CD4-positive, alpha-beta memory T cell (primary cell): ENCODE measurements around the gene JMJD8. TPM values are rescaled to one million over a fixed set of nuclear protein-coding genes. Genes with fewer than 3 reads are reported as not detected.

Source experiments
- CTCF ChIA-PET: fragments of 350-600 bp; sonication (Branson Sonifier 250); formaldehyde crosslinking; loops from one replicate; lab custom pipeline; 2021; ENCODE audit warnings: inconsistent platforms; ENCODE audit not compliant: partially characterized antibody; lab: Charles Lee
- POLR2A ChIA-PET: fragments of 350-600 bp; sonication (Branson Sonifier 250); formaldehyde crosslinking; loops from one replicate; lab custom pipeline; 2021; ENCODE audit not compliant: partially characterized antibody; lab: Charles Lee
- DNase-seq, 5 donors: peaks; one replicate each; pipeline versions ENCODE4 v3.0.0 to v3.0.0-alpha.2; 2020 to 2022; ENCODE audit warnings: mixed read lengths in 1 of 5
- H3K27ac ChIP-seq: one replicate; pipeline ENCODE4 v1.7.0; 2013; ENCODE audit warnings: low read depth, low read length
- H3K27me3 ChIP-seq: 2 replicates; pipeline ENCODE4 v1.7.0; 2013; ENCODE audit warnings: mild to moderate bottlenecking, low read length, moderate library complexity; ENCODE audit not compliant: insufficient read depth
- H3K36me3 ChIP-seq: 2 replicates; pipeline ENCODE4 v1.7.0; 2013; ENCODE audit warnings: mild to moderate bottlenecking, low read length, moderate library complexity; ENCODE audit not compliant: insufficient read depth
- H3K4me1 ChIP-seq: 2 replicates; pipeline ENCODE4 v1.7.0; 2013; ENCODE audit warnings: mild to moderate bottlenecking, low read length, moderate library complexity; ENCODE audit not compliant: insufficient read depth
- H3K4me3 ChIP-seq, 2 donors: one replicate each; pipeline ENCODE4 v1.7.0; 2013; ENCODE audit warnings: low read length in 2 of 2, mild to moderate bottlenecking in 1 of 2
- H3K9me3 ChIP-seq, 2 donors: one replicate each; pipeline ENCODE4 v1.7.0; 2013; ENCODE audit warnings: low read length in 2 of 2, control low read depth in 1 of 2; ENCODE audit not compliant: control insufficient read depth in 1 of 2
- H3K27ac Mint-ChIP-seq, 7 donors: one replicate each; pipeline ENCODE4 v1.8.0; 2020 to 2021; ENCODE audit warnings: mixed read lengths in 7 of 7, mild to moderate bottlenecking in 6 of 7, inconsistent platforms in 3 of 7, moderate library complexity in 3 of 7
- H3K27me3 Mint-ChIP-seq, 2 donors: one replicate each; pipeline ENCODE4 v1.8.0; 2020 to 2021; ENCODE audit warnings: mixed read lengths in 2 of 2
- H3K36me3 Mint-ChIP-seq, 2 donors: one replicate each; pipeline ENCODE4 v1.8.0; 2020 to 2021; ENCODE audit warnings: mixed read lengths in 2 of 2, inconsistent platforms in 1 of 2, mild to moderate bottlenecking in 1 of 2
- H3K4me1 Mint-ChIP-seq, 4 donors: one replicate each; pipeline ENCODE4 v1.8.0; 2020 to 2021; ENCODE audit warnings: mixed read lengths in 4 of 4, mild to moderate bottlenecking in 1 of 4
- H3K4me3 Mint-ChIP-seq, 8 donors: one replicate each; pipeline ENCODE4 v1.8.0; 2020 to 2021; ENCODE audit warnings: mixed read lengths in 8 of 8, mild to moderate bottlenecking in 7 of 8, moderate library complexity in 6 of 8, inconsistent platforms in 3 of 8
- H3K9me3 Mint-ChIP-seq, 8 donors: one replicate each; pipeline ENCODE4 v1.8.0; 2020 to 2021; ENCODE audit warnings: mixed read lengths in 8 of 8, mild to moderate bottlenecking in 5 of 8, inconsistent platforms in 3 of 8, moderate library complexity in 1 of 8
- intact Hi-C: fragments of 100-400 bp; cut with micrococcal nuclease; formaldehyde crosslinking; loops from one replicate; pipeline ENCODE4 v1.15.1; 2023
- polyA plus RNA-seq, 2 donors: library from polyadenylated mRNA; unstranded; fragments of 300-500 nt; fragmentation: Illumina TruSeq; gene quantifications; one replicate each; pipeline ENCODE4 v1.2.3, GENCODE V29; 2021
- total RNA-seq, 2 experiments: library from RNA; stranded (reverse); gene quantifications; one replicate each; pipeline ENCODE4 v1.2.3, GENCODE V29; 2021

JMJD8 gene
- total and polyA plus RNA-seq, 4 experiments from 2014 or later = 43.9 to 60.3 (median 47.0) TPM

DNA sequence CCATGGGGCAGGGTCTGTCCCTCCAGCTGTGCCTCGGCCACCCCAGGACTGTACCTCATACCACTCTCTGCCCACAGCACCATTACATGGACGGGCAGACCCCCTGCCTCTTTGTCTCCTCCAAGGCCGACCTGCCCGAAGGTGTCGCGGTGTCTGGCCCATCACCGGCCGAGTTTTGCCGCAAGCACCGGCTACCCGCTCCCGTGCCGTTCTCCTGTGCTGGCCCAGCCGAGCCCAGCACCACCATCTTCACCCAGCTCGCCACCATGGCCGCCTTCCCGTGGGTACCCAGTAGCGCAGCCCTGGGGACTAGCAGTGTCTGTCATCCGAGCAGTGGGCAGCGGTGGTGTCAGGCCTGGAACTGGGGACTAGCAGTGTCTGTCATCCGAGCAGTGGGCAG, 11.3 kb downstream of the JMJD8 start:
- CTCF ChIA-PET = no interaction called here
- POLR2A ChIA-PET = interaction anchor here (1.0 to 5.3 kb wide), 2 partner anchors 14 to 22 kb away, joined by 3 to 22 read pairs; no protein-coding TSS in a partner anchor
- Mint-ChIP-seq H3K9me3 (no peaks in the 10 kb centered on the region), H3K4me1 (peaks cover 2 to 23% (median 13%) of the 10 kb centered on the region in 4 donors), H3K27me3 (no peaks in the 10 kb centered on the region), H3K4me3 (no peak overlapping the region), H3K36me3 (peaks cover 0 to 18% of the 10 kb centered on the region in 2 donors), H3K27ac (peak overlapping the region in 1 of 7 donors; percentile 42)
- DNase-seq = no peak
- no peaks in the 10 kb centered on the region for H3K27me3 ChIP-seq
- no peak overlapping the region for H3K27ac ChIP-seq
- no peak overlapping the region for H3K4me3 ChIP-seq
- H3K9me3 ChIP-seq = no peaks in the 10 kb centered on the region
- H3K36me3 ChIP-seq = peaks cover 25% of the 10 kb centered on the region
- H3K4me1 ChIP-seq = peaks cover 20% of the 10 kb centered on the region
- intact Hi-C loops = no loop called here

DNA sequence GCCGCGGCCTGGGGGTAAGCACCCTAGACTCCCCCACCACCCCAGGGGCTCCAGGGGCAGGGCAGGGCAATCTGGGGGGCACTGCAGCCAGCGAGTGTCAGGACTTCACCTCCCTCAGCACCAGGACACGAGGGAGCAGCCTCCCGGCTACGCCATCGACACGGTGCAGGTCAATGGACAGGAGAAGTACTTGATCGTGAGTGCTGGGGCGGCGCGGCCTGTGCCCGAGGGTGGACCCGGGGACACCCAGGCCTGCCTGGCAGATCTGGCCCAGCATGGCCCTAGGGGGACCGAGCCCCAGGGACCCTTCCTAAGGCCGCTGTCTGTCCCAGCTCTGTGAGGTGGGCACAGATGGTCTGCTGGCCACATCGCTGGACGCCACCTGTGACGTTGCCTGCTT, 11.8 kb downstream of the JMJD8 start:
- DNase-seq = no peak
- H3K4me1 ChIP-seq = peaks cover 25% of the 10 kb centered on the region
- no peak overlapping the region for H3K27ac ChIP-seq
- intact Hi-C loops = no loop called here
- ChIA-PET CTCF (no interaction called here), POLR2A (interaction anchor here (1.1 to 5.3 kb wide), 4 partner anchors 8 to 23 kb away, joined by 3 to 22 read pairs (median 8); partner anchors contain the start of genes STUB1 and WDR24)
- H3K36me3 ChIP-seq = peaks cover 25% of the 10 kb centered on the region
- Mint-ChIP-seq H3K27ac (no peak overlapping the region), H3K4me3 (no peak overlapping the region), H3K27me3 (no peaks in the 10 kb centered on the region), H3K9me3 (no peaks in the 10 kb centered on the region), H3K36me3 (peaks cover 0 to 18% of the 10 kb centered on the region in 2 donors), H3K4me1 (peaks cover 5 to 28% (median 15%) of the 10 kb centered on the region in 4 donors)
- H3K4me3 ChIP-seq = no peak overlapping the region
- no peaks in the 10 kb centered on the region for H3K27me3 ChIP-seq
- no peaks in the 10 kb centered on the region for H3K9me3 ChIP-seq

DNA sequence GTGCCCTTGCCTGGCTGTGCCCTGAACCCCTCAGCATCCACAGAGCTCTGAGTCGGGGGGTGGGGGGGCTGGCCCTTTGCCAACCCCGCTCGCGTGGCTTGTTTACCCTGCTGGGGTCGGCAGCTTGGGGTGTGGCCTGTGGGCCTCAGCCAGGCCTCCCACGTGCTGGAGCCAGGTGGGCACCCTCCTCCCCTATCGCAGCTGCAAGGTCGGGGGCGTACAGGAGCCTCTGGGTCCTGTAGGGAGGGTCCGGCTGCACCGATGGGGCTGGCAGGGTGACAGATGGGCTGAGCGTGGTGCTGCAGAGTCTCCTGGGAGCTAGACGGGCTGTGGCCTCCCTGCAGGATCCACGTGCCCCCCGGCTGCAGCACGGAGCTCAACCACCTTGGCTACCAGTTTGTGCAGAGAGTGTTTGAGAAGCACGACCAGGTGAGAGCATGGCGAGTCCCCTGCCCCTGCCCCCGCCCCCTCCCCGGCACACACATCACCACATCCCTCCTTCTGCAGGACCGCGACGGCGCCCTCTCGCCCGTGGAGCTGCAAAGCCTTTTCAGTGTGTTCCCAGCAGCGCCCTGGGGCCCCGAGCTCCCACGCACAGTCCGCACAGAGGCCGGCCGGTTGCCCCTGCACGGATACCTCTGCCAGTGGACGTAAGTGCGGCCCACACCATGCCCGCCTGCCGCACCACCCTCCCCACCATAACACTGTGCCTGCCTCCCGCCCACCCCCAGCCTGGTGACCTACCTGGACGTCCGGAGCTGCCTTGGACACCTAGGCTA, 12.6 kb downstream of the JMJD8 start:
- Histone ChIP-seq H3K27ac (no peak overlapping the region), H3K27me3 (no peaks in the 10 kb centered on the region), H3K9me3 (no peaks in the 10 kb centered on the region), H3K36me3 (peaks cover 25% of the 10 kb centered on the region), H3K4me3 (no peak overlapping the region), H3K4me1 (peaks cover 29% of the 10 kb centered on the region)
- intact Hi-C loops = no loop called here
- ChIA-PET CTCF (no interaction called here), POLR2A (interaction anchor here (1.1 to 5.3 kb wide), 6 partner anchors 9 to 24 kb away, joined by 3 to 22 read pairs (median 7); partner anchors contain the start of genes JMJD8, STUB1 and WDR24)
- Mint-ChIP-seq H3K4me3 (no peak overlapping the region), H3K27ac (no peak overlapping the region), H3K27me3 (no peaks in the 10 kb centered on the region), H3K9me3 (no peaks in the 10 kb centered on the region), H3K36me3 (peaks cover 0 to 16% of the 10 kb centered on the region in 2 donors), H3K4me1 (peaks cover 5 to 29% (median 10%) of the 10 kb centered on the region in 4 donors)
- no peak for DNase-seq

- intact Hi-C loops = no loop called here
- Mint-ChIP-seq H3K4me1 (peaks cover 5 to 28% (median 10%) of the 10 kb centered on the region in 4 donors), H3K36me3 (peaks cover 0 to 16% of the 10 kb centered on the region in 2 donors), H3K27ac (peak overlapping the region in 1 of 7 donors; percentile 57), H3K27me3 (no peaks in the 10 kb centered on the region), H3K9me3 (no peaks in the 10 kb centered on the region), H3K4me3 (peak overlapping the region in 3 of 8 donors; percentile 5 to 42 (median 25))
- H3K4me3 ChIP-seq = no peak overlapping the region
- POLR2A ChIA-PET = interaction anchor here (1.2 to 5.6 kb wide), 5 partner anchors 10 to 25 kb away, joined by 6 to 89 read pairs (median 7); partner anchors contain the start of genes JMJD8, STUB1 and WDR24
- H3K27me3 ChIP-seq = no peaks in the 10 kb centered on the region
- DNase-seq = no peak
- peaks cover 25% of the 10 kb centered on the region for H3K36me3 ChIP-seq
- H3K9me3 ChIP-seq = no peaks in the 10 kb centered on the region
- CTCF ChIA-PET = no interaction called here
- peaks cover 29% of the 10 kb centered on the region for H3K4me1 ChIP-seq
- H3K27ac ChIP-seq = no peak overlapping the region
Measured at GRCh38 chr16:670485-671352, 13.4 kb downstream of the JMJD8 start.

GRCh38 chr16:669666-670065, 14.5 kb downstream of the JMJD8 start:
- no peaks in the 10 kb centered on the region for H3K9me3 Mint-ChIP-seq
- no peaks in the 10 kb centered on the region for H3K27me3 Mint-ChIP-seq
- no peak for DNase-seq
- peaks cover 25% of the 10 kb centered on the region for H3K36me3 ChIP-seq
- CTCF ChIA-PET = no interaction called here
- POLR2A ChIA-PET = interaction anchor here (5.6 kb wide), 1 partner anchor 11 kb away, joined by 89 read pairs; the partner anchor contains the start of genes JMJD8 and STUB1
- peak overlapping the region in 1 of 7 donors; percentile 57 for H3K27ac Mint-ChIP-seq
- no peak overlapping the region for H3K27ac ChIP-seq
- peak overlapping the region in 6 of 8 donors; percentile 46 to 81 (median 68) for H3K4me3 Mint-ChIP-seq
- H3K9me3 ChIP-seq = no peaks in the 10 kb centered on the region
- no peaks in the 10 kb centered on the region for H3K27me3 ChIP-seq
- H3K4me1 ChIP-seq = peaks cover 23% of the 10 kb centered on the region
- peaks cover 3 to 22% (median 6%) of the 10 kb centered on the region in 4 donors for H3K4me1 Mint-ChIP-seq
- H3K4me3 ChIP-seq = no peak overlapping the region
- intact Hi-C loops = loop anchor here (2.0 kb wide), 1 partner anchor 21 kb away; the partner anchor contains the start of gene WDR90
- peaks cover 0 to 16% of the 10 kb centered on the region in 2 donors for H3K36me3 Mint-ChIP-seq

DNA sequence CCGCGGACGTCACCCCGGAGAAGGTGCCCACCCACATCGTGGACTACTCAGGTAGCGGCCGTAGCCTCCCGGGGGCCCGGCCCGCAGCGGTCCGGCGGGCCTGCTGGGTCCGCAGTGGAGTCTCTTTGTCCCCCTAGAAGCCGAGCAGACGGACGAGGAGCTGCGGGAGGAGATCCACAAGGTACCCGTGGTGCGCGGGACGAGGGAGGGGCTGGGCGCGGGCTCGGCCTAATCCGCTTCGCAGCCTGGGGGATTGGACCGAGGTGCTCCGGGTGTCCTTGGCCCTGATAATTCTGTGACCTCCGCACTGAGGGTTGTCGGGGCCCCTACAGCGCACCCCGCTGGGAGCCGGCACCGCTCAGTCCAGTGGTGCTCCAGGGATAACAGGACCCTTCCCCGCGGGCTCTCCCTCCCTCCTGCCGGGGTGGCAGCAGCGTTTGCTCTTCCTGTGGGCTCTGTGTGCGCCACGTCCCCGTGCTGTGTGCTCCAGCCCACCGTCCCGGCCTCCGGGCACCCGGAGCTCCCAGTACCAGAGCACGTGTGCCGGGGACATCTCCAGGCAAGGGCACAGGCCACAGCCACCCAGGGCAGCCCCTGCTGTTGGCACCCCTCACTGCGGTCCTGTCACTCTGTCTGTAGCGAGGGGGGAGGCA, 15.5 kb downstream of the JMJD8 start:
- CTCF ChIA-PET = interaction anchor here (1.1 to 1.4 kb wide), 4 partner anchors 10 to 64 kb away, joined by 3 to 5 read pairs (median 3); no protein-coding TSS in a partner anchor
- POLR2A ChIA-PET = interaction anchor here (1.4 to 5.6 kb wide), 7 partner anchors 12 to 53 kb away, joined by 5 to 89 read pairs (median 17); partner anchors contain the start of genes ANTKMT, JMJD8, MCRIP2 and METTL26
- DNase-seq = no peak
- peaks cover 3 to 21% (median 6%) of the 10 kb centered on the region in 4 donors for H3K4me1 Mint-ChIP-seq
- H3K27me3 Mint-ChIP-seq = no peaks in the 10 kb centered on the region
- no peaks in the 10 kb centered on the region for H3K9me3 Mint-ChIP-seq
- peak overlapping the region; percentile 71 to 86 (median 80) for H3K4me3 Mint-ChIP-seq
- H3K27me3 ChIP-seq = no peaks in the 10 kb centered on the region
- peaks cover 0 to 13% of the 10 kb centered on the region in 2 donors for H3K36me3 Mint-ChIP-seq
- H3K27ac Mint-ChIP-seq = peak overlapping the region in 6 of 7 donors; percentile 29 to 88 (median 53)
- H3K9me3 ChIP-seq = no peaks in the 10 kb centered on the region
- H3K36me3 ChIP-seq = peaks cover 25% of the 10 kb centered on the region
- H3K27ac ChIP-seq = peak overlapping the region; percentile 69
- intact Hi-C loops = loop anchor here (1.0 to 2.0 kb wide), 5 partner anchors 11 to 276 kb away; partner anchors contain the start of genes JMJD8, METTL26 and WDR90
- peak overlapping the region; percentile 42 to 73 for H3K4me3 ChIP-seq
- H3K4me1 ChIP-seq = peaks cover 23% of the 10 kb centered on the region
